ENCODE data around the gene TTLL12. TPM values are rescaled to one million over a fixed set of nuclear protein-coding genes. Genes with fewer than 3 reads are reported as not detected.

TTLL12 gene
- total and polyA plus RNA-seq, 2 of the 8 experiments (the other 6 are each of a cell fraction or from before 2014, with no cell fraction given), result 101 to 124 TPM

DNA sequence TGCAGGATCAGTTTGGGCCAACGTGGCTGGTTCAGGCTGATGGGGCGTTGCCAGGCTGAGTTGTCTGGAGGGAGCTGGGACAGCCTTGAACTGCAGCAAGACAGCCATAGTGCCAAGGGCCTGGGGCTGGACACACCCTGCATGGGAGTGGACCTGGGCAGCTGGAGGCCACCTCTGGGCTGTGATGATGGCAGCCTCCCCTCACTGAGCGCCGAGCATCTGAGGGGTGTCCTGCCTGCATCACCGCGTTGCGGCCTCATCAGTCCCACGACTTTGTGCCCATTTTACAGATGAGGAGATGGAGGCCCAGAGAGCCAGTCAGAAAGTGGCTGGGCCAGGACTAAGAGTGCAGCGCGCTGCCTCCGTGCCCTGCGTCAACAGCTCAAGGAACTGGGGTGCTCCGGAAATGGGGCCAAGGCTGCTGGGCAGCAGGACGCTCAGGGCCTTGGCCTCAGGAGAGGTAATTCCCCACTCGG, 36.2 kb downstream of the TTLL12 start (continued):
- TF ChIP-seq TEAD4 (IDR thresholded peaks at IDR 0.05; ENCODE audit: low read depth, low read length), result no peak
- TF ChIP-seq JUN (IDR thresholded peaks at IDR 0.05; ENCODE audit: low read depth, low read length), result no peak
- TF ChIP-seq BACH1 (IDR thresholded peaks at IDR 0.05; ENCODE audit: low read length), result no peak
